Vagina (tissue), 2 donors: ENCODE data around the gene DHX40. TPM values are rescaled to one million over a fixed set of nuclear protein-coding genes. Genes with fewer than 3 reads are reported as not detected.
"Not testable (repeated sequence)": the region's sequence is repeated elsewhere in the genome, so short reads cannot be mapped to it uniquely, and the experiment has no call there.

ENCODE experiments used
- DNase-seq, 2 donors: peaks; one replicate each; pipeline ENCODE4 v3.0.0-alpha.2; 2017; ENCODE audit errors: extremely low spot score in 2 of 2
- H3K27ac ChIP-seq: fragments of 200-600 bp; sonication (generic); one replicate; pipeline ENCODE4 v1.5.1; 2019
- H3K27me3 ChIP-seq: fragments of 200-600 bp; sonication (generic); one replicate; pipeline ENCODE4 v1.5.1; 2019
- H3K36me3 ChIP-seq, 2 donors: fragments of 200-600 bp; sonication (generic); one replicate each; pipeline ENCODE4 v1.5.1; 2017 to 2019
- H3K4me1 ChIP-seq: fragments of 200-600 bp; sonication (generic); one replicate; pipeline ENCODE4 v1.5.1; 2019
- H3K4me3 ChIP-seq, 2 donors: fragments of 200-600 bp; sonication (generic); 1 replicate in 1 of 2; 2 replicates in 1 of 2; pipeline ENCODE4 v1.5.1; 2016 to 2019
- H3K9me3 ChIP-seq: fragments of 200-600 bp; sonication (generic); one replicate; pipeline ENCODE4 v1.5.1; 2019
- CTCF ChIP-seq, 3 experiments: fragments of 450-650 bp in 2 of 3; fragments of 200-600 bp in 1 of 3; sonication (generic) in 1 of 3; IDR thresholded peaks; one replicate each; pipeline ENCODE4 v1.5.1; 2017 to 2019; ENCODE audit warnings: antibody characterized with exemption in 3 of 3, mild to moderate bottlenecking in 2 of 3, moderate library complexity in 2 of 3
- POLR2A ChIP-seq, 2 donors: fragments of 450-650 bp; IDR thresholded peaks; one replicate each; pipeline ENCODE4 v1.6.1; 2017; ENCODE audit warnings: antibody characterized with exemption in 2 of 2, mild to moderate bottlenecking in 2 of 2, moderate library complexity in 2 of 2
- POLR2AphosphoS5 ChIP-seq, 2 donors: sonication (generic); formaldehyde crosslinking; IDR thresholded peaks; one replicate each; pipeline ENCODE4 v1.9.0; 2017; ENCODE audit warnings: antibody characterized with exemption in 2 of 2, mild to moderate bottlenecking in 2 of 2, low read depth in 1 of 2; ENCODE audit not compliant: insufficient read depth in 1 of 2
- intact Hi-C: fragments of 100-400 bp; cut with DNase I; formaldehyde crosslinking; loops from one replicate; pipeline ENCODE4 v1.15.1; 2023
- total RNA-seq: library from RNA; depleted of rRNA; stranded (reverse); fragments of >200 nt; gene quantifications from one replicate; pipeline ENCODE4 v1.2.3, GENCODE V29; 2016

The DHX40 gene
- total RNA-seq, 1 donor from 2014 or later, result 31.4 TPM

- Histone ChIP-seq H3K4me3 (no peak overlapping the region), H3K27me3 (no peaks in the 10 kb centered on the region), H3K27ac (no peak overlapping the region), H3K4me1 (no peaks in the 10 kb centered on the region), H3K9me3 (no peaks in the 10 kb centered on the region), H3K36me3 (no peaks in the 10 kb centered on the region)
- intact Hi-C loops, result no loop called here
- TF ChIP-seq CTCF (IDR thresholded peaks at IDR 0.05) (no peak), POLR2A (IDR thresholded peaks at IDR 0.05) (no peak), POLR2AphosphoS5 (IDR thresholded peaks at IDR 0.05; ENCODE audit: insufficient read depth in 1 of 2, low read depth in 1 of 2) (no peak)
- DNase-seq, result no peak
These were observed 18.1 kb upstream of the DHX40 start for GRCh38 chr17:59547131-59547915.

- intact Hi-C loops, H3K27ac ChIP-seq, H3K36me3 ChIP-seq, H3K9me3 ChIP-seq, H3K4me1 ChIP-seq, DNase-seq, H3K27me3 ChIP-seq, H3K4me3 ChIP-seq: not testable (repeated sequence)
These were observed 16.4 kb upstream of the DHX40 start for GRCh38 chr17:59548985-59549384.

DNA sequence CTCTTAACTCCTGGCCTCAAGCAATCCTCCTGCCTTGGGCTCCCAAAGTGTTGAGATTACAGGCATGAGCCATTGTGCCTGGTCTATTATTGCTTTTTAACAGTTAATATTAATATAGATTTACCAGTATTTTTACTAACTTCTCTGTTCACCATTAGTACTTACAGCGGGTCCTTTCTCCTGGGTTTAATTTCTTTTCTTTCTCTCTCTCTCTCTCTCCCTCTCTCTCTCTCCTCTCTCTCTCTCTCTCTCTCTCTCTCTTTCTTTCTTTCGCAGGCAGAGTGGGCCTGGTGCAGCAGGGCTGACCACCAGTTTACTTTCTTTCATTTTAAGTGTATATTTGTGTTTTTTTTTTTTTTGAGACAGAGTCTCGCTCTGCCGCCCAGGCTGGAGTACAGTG, 14.7 kb upstream of the DHX40 start:
- intact Hi-C loops, result no loop called here
- no peak for TF ChIP-seq POLR2A (IDR thresholded peaks at IDR 0.05)
- TF ChIP-seq POLR2AphosphoS5 (IDR thresholded peaks at IDR 0.05; ENCODE audit: insufficient read depth in 1 of 2, low read depth in 1 of 2), result no peak
- no peak for TF ChIP-seq CTCF (IDR thresholded peaks at IDR 0.05)
- no peaks in the 10 kb centered on the region for H3K9me3 ChIP-seq
- no peak for DNase-seq
- H3K36me3 ChIP-seq, result no peaks in the 10 kb centered on the region
- no peak overlapping the region for H3K27ac ChIP-seq
- H3K4me1 ChIP-seq, result no peaks in the 10 kb centered on the region
- no peak overlapping the region for H3K4me3 ChIP-seq
- H3K27me3 ChIP-seq, result no peaks in the 10 kb centered on the region

GRCh38 chr17:59558039-59558438, 7.4 kb upstream of the DHX40 start:
- TF ChIP-seq POLR2AphosphoS5 (IDR thresholded peaks at IDR 0.05; ENCODE audit: insufficient read depth in 1 of 2, low read depth in 1 of 2) (no peak), POLR2A (IDR thresholded peaks at IDR 0.05) (no peak), CTCF (IDR thresholded peaks at IDR 0.05) (no peak)

GRCh38 chr17:59558953-59559352, 6.5 kb upstream of the DHX40 start:
- no peak for DNase-seq
- TF ChIP-seq POLR2AphosphoS5 (IDR thresholded peaks at IDR 0.05; ENCODE audit: insufficient read depth in 1 of 2, low read depth in 1 of 2) (no peak), CTCF (IDR thresholded peaks at IDR 0.05) (no peak), POLR2A (IDR thresholded peaks at IDR 0.05) (no peak)
- Histone ChIP-seq H3K4me3 (no peak overlapping the region), H3K27me3 (no peaks in the 10 kb centered on the region), H3K36me3 (no peaks in the 10 kb centered on the region), H3K27ac (no peak overlapping the region), H3K4me1 (no peaks in the 10 kb centered on the region), H3K9me3 (no peaks in the 10 kb centered on the region)
- intact Hi-C loops, result no loop called here

More at GRCh38 chr17:59558039-59558438, 7.4 kb upstream of the DHX40 start:
- H3K36me3 ChIP-seq, result no peaks in the 10 kb centered on the region
- no peaks in the 10 kb centered on the region for H3K4me1 ChIP-seq
- DNase-seq, result no peak
- H3K4me3 ChIP-seq, result no peak overlapping the region
- no peak overlapping the region for H3K27ac ChIP-seq
- H3K9me3 ChIP-seq, result no peaks in the 10 kb centered on the region
- intact Hi-C loops, result no loop called here
- H3K27me3 ChIP-seq, result no peaks in the 10 kb centered on the region
